Measurements from ENCODE around the gene SYTL1. TPM values are rescaled to one million over a fixed set of nuclear protein-coding genes. Genes with fewer than 3 reads are reported as not detected.

Gene SYTL1
- total and polyA plus RNA-seq, 9 of the 15 experiments (the other 6 are each of a cell fraction or from before 2014, with no cell fraction given): 0.04 to 9.3 (median 1.7) TPM

- TF ChIP-seq FOXM1 (IDR thresholded peaks at IDR 0.05; ENCODE audit: low read depth): no peak
- no peak; the same call in 1 of the 2 replicates for TF ChIP-seq FOXM1 (CRISPR knock-in tag; IDR thresholded peaks at IDR 0.05; ENCODE audit: low read depth)
- no peak for TF ChIP-seq ZNF274 (IDR thresholded peaks at IDR 0.05; ENCODE audit: borderline replicate concordance, low read depth, low read length)
- TF ChIP-seq SFPQ (IDR thresholded peaks at IDR 0.05; ENCODE audit: low read depth, low read length): no peak
- TF ChIP-seq STAT5A (IDR thresholded peaks at IDR 0.05; ENCODE audit: borderline replicate concordance, low read length): no peak
- peak in 1 of 3 experiments; percentile 30; a peak in 1 of 6 replicates for TF ChIP-seq ZBTB11 (CRISPR knock-in tag; IDR thresholded peaks at IDR 0.05)
- no peak for TF ChIP-seq MEF2D (tag; conservative IDR thresholded peaks at IDR 0.05; ENCODE audit: low read depth)
- no peak for TF ChIP-seq ZNF561 (CRISPR knock-in tag; conservative IDR thresholded peaks at IDR 0.05)
- no peak for TF ChIP-seq RFX5 (IDR thresholded peaks at IDR 0.05; ENCODE audit: low read depth, low read length)
- no peak for TF ChIP-seq IRF9 (tag; IDR thresholded peaks at IDR 0.05)
- no peak for TF ChIP-seq FOXA1 (IDR thresholded peaks at IDR 0.05; ENCODE audit: borderline replicate concordance)
- TF ChIP-seq GABPA (tag; conservative IDR thresholded peaks at IDR 0.05; ENCODE audit: low read depth): no peak
- TF ChIP-seq ZNF444 (CRISPR knock-in tag; IDR thresholded peaks at IDR 0.05): no peak
- no peak for TF ChIP-seq ARHGAP35 (IDR thresholded peaks at IDR 0.05; ENCODE audit: partially characterized antibody)
- no peak for TF ChIP-seq SAFB (IDR thresholded peaks at IDR 0.05; ENCODE audit: borderline replicate concordance, low read depth, low read length)
- no peak for TF ChIP-seq SMARCA5 (IDR thresholded peaks at IDR 0.05)
- TF ChIP-seq XRCC3 (IDR thresholded peaks at IDR 0.05): no peak
- no peak for TF ChIP-seq HSF4 (CRISPR knock-in tag; IDR thresholded peaks at IDR 0.05; ENCODE audit: borderline replicate concordance)
- TF ChIP-seq ZNF431 (CRISPR knock-in tag; IDR thresholded peaks at IDR 0.05): no peak
- TF ChIP-seq CREB5 (CRISPR knock-in tag; IDR thresholded peaks at IDR 0.05): no peak
These were observed 41.3 kb upstream of the SYTL1 start (continued) for GRCh38 chr1:27300341-27301051.

Data from K562 (cell line).